ENCODE measurements around the gene ATG9B.

The ATG9B gene

DNA sequence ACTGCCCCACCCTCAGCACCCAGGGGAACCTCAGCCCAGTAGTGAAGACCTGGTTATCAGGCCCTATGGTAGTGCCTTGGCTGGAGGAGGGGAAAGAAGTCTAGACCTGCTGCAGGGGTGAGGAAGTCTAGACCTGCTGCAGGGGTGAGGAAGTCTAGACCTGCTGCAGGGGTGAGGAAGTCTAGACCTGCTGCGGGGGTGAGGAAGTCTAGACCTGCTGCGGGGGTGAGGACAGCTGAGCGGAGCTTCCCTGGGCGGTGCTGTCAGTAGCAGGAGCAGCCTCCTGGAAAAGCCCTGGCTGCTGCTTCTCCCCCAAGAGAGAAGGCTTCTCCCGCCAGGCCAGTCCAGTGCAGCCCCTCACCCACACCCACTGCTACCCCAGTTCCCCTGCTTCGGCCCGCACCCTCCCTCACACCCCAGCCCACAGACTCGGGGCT, 27.2 kb downstream of the ATG9B start:
- TF ChIP-seq, protein P1, sequence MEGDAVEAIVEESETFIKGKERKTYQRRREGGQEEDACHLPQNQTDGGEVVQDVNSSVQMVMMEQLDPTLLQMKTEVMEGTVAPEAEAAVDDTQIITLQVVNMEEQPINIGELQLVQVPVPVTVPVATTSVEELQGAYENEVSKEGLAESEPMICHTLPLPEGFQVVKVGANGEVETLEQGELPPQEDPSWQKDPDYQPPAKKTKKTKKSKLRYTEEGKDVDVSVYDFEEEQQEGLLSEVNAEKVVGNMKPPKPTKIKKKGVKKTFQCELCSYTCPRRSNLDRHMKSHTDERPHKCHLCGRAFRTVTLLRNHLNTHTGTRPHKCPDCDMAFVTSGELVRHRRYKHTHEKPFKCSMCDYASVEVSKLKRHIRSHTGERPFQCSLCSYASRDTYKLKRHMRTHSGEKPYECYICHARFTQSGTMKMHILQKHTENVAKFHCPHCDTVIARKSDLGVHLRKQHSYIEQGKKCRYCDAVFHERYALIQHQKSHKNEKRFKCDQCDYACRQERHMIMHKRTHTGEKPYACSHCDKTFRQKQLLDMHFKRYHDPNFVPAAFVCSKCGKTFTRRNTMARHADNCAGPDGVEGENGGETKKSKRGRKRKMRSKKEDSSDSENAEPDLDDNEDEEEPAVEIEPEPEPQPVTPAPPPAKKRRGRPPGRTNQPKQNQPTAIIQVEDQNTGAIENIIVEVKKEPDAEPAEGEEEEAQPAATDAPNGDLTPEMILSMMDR (IDR thresholded peaks at IDR 0.05; ENCODE audit: low read depth, low read length) = no peak
- DNase-seq = no peak
- H3K27ac ChIP-seq = no peak overlapping the region
- H3K4me3 ChIP-seq (ENCODE audit: low read depth, low read length) = no peak overlapping the region
- no peaks in the 10 kb centered on the region for H3K36me3 ChIP-seq
- no peaks in the 10 kb centered on the region for H3K27me3 ChIP-seq (ENCODE audit: insufficient read depth, low read depth, severe bottlenecking)
- no peaks in the 10 kb centered on the region for H3K9me3 ChIP-seq (ENCODE audit: severe bottlenecking)

DNA sequence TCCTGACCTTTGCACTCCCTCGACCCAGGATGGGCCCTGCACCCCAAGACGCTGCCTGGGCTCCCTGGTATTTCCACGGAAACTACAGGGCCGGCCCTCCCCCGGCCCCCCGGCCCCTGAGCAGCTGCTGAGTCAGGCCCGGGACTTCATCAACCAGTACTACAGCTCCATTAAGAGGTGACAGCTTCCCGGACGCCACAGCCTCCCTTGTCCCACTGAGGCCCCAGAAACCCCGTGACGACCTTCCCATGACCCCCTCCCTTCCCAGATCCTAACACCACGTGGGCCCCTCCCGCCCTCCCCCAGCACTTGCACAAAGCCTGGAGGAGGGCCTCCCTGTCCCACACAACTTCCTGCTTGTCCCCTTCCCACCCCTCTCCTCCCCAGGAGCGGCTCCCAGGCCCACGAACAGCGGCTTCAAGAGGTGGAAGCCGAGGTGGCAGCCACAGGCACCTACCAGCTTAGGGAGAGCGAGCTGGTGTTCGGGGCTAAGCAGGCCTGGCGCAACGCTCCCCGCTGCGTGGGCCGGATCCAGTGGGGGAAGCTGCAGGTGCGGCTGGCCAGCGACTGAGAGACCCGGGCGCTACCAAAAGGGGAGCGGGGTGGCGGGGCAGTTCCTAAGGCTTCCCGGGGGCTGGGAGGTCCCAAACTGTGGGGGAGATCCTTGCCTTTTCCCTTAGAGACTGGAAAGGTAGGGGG, 27.8 kb downstream of the ATG9B start:
- Histone ChIP-seq H3K9me3 (ENCODE audit: severe bottlenecking) (no peaks in the 10 kb centered on the region), H3K4me3 (ENCODE audit: low read depth, low read length) (no peak overlapping the region), H3K27me3 (ENCODE audit: insufficient read depth, low read depth, severe bottlenecking) (no peaks in the 10 kb centered on the region), H3K36me3 (no peaks in the 10 kb centered on the region), H3K27ac (no peak overlapping the region; the same call in 1 of the 2 replicates)
- no peak for DNase-seq
- TF ChIP-seq, protein P1 (IDR thresholded peaks at IDR 0.05; ENCODE audit: low read depth, low read length) = no peak

DNA sequence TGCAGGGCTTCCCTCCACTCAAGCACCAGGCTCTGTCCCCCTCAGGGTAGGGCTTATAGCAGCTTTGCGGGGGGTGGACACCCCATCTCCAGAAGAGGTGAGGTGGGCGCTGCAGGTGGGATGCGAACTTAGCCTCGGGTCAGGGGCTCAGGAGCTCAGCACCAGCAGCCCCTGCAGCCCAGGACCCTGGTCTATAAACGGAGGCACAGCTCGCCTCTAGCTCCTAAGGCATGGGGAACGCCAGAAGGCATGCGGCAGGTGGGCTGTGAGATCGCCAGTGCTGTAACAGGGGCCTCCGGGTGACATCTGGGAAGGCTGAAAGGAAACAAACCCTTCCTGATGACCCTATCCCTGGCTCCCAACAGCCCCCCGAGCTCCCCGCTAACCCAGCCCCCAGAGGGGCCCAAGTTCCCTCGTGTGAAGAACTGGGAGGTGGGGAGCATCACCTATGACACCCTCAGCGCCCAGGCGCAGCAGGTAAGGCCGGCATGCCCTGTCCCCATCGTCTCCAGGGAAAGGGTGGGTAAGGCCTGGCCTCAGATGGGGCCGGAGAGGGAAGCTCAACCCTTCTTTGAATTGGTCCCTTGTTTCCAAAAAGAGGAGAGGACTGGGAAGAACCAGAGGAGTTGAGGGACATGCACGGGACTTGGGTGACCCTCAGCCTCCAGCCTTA, 29.3 kb downstream of the ATG9B start:
- no peak overlapping the region for H3K27ac ChIP-seq

DNA sequence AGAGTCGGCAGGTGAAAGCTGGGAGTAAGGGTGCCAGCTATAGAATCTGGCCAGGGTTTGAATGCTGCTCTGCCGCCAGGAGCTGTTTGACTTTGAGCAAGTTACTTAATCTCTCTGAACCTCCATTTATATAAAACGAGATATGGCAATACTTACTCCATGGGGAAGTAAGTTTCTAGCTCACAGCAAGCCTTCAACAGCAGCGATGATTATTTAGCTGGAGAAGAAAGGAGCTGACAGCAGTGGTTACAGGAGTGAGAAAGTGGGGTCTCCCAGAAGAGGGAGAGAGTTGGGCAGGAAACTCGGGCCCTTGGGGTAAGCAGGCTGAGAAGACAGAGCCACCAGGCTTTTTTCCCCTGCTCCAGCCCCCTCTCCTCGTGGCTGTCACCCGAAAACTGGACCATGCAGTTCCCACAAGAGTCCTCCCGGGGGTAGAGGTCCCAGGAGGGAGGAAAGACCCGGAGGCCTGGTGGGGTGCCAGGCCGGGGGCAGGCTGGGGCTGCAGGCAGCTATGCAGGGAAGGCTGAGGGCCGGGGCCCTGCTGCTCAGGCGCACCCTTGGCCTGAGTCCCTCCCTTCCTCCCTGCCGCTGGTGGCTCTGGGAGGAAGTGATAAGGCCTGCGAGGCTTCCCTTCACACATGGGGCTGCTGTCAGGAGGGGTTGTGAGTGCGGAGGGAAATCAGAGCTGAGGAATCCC, 30.0 kb downstream of the ATG9B start:
- TF ChIP-seq, protein P1 (IDR thresholded peaks at IDR 0.05; ENCODE audit: low read depth, low read length) = no peak
- Histone ChIP-seq H3K4me3 (ENCODE audit: low read depth, low read length) (no peak overlapping the region), H3K27me3 (ENCODE audit: insufficient read depth, low read depth, severe bottlenecking) (no peaks in the 10 kb centered on the region), H3K36me3 (no peaks in the 10 kb centered on the region), H3K9me3 (ENCODE audit: severe bottlenecking) (peaks cover 13% of the 10 kb centered on the region), H3K27ac (no peak overlapping the region)
- no peak for DNase-seq

More for the DNA sequence above, 29.3 kb downstream of the ATG9B start:
- TF ChIP-seq, protein P1 (IDR thresholded peaks at IDR 0.05; ENCODE audit: low read depth, low read length) = no peak
- no peak for DNase-seq
- Histone ChIP-seq H3K36me3 (no peaks in the 10 kb centered on the region), H3K27me3 (ENCODE audit: insufficient read depth, low read depth, severe bottlenecking) (no peaks in the 10 kb centered on the region), H3K4me3 (ENCODE audit: low read depth, low read length) (no peak overlapping the region), H3K9me3 (ENCODE audit: severe bottlenecking) (peaks cover 13% of the 10 kb centered on the region)

DNA sequence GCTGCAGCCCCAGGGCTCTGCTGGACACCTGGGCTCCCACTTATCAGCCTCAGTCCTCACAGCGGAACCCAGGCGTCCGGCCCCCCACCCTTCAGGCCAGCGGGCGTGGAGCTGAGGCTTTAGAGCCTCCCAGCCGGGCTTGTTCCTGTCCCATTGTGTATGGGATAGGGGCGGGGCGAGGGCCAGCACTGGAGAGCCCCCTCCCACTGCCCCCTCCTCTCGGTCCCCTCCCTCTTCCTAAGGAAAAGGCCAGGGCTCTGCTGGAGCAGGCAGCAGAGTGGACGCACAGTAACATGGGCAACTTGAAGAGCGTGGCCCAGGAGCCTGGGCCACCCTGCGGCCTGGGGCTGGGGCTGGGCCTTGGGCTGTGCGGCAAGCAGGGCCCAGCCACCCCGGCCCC, 30.8 kb downstream of the ATG9B start:
- Histone ChIP-seq H3K36me3 (no peaks in the 10 kb centered on the region), H3K4me3 (ENCODE audit: low read depth, low read length) (no peak overlapping the region), H3K27me3 (ENCODE audit: insufficient read depth, low read depth, severe bottlenecking) (no peaks in the 10 kb centered on the region), H3K27ac (no peak overlapping the region), H3K9me3 (ENCODE audit: severe bottlenecking) (peaks cover 13% of the 10 kb centered on the region)
- DNase-seq = no peak
- TF ChIP-seq, protein P1 (IDR thresholded peaks at IDR 0.05; ENCODE audit: low read depth, low read length) = no peak

Measured in WERI-Rb-1 (cell line).